H1 (cell line): ENCODE measurements around the gene SEMA6A. TPM values are rescaled to one million over a fixed set of nuclear protein-coding genes. Genes with fewer than 3 reads are reported as not detected.

Source experiments
- CTCF ChIA-PET: fragments of 300-600 bp; sonication (Branson Sonifier 250); formaldehyde crosslinking; loops from one replicate; lab custom pipeline; 2021; ENCODE audit not compliant: partially characterized antibody; lab: Charles Lee
- POLR2A ChIA-PET: fragments of 300-600 bp; sonication (Branson Sonifier 250); formaldehyde crosslinking; loops from one replicate; lab custom pipeline; 2021; ENCODE audit warnings: inconsistent platforms; ENCODE audit not compliant: partially characterized antibody; lab: Charles Lee
- DNase-seq, 2 experiments: peaks; one replicate each; pipeline versions ENCODE4 v3.0.0 to v3.0.0-alpha.2; 2010 to 2022; ENCODE audit warnings: low spot score in 2 of 2, low read depth in 1 of 2, mixed read lengths in 1 of 2
- FAIRE-seq: peaks from 2 replicates; lab custom pipeline; 2011; peaks lifted over from hg19 to GRCh38; lab: Jason Lieb, UNC
- H2AFZ ChIP-seq: 2 replicates; pipeline ENCODE4 v1.8.1; 2012; ENCODE audit warnings: low read length, inconsistent platforms
- H2AK5ac ChIP-seq: 2 replicates; pipeline ENCODE4 v1.6.1; 2013; ENCODE audit warnings: low read depth, low read length
- H2BK120ac ChIP-seq: replicated peaks from 2 replicates; pipeline ENCODE3; 2013; ENCODE audit warnings: low read depth, low read length, inconsistent platforms
- H2BK12ac ChIP-seq: 2 replicates; pipeline ENCODE4 v1.6.1; 2013; ENCODE audit warnings: low read depth, low read length
- H2BK15ac ChIP-seq: 2 replicates; pipeline ENCODE4 v1.6.1; 2013; ENCODE audit warnings: low read length
- H2BK20ac ChIP-seq: 2 replicates; pipeline ENCODE4 v1.6.1; 2013; ENCODE audit warnings: low read length
- H2BK5ac ChIP-seq: 2 replicates; pipeline ENCODE4 v1.6.1; 2013; ENCODE audit warnings: low read depth, low read length
- H3K14ac ChIP-seq: 2 replicates; pipeline ENCODE4 v1.6.1; 2013; ENCODE audit warnings: inconsistent platforms; ENCODE audit not compliant: insufficient read length
- H3K18ac ChIP-seq: 2 replicates; pipeline ENCODE4 v1.6.1; 2013; ENCODE audit warnings: low read length; ENCODE audit errors: extremely low read depth
- H3K23ac ChIP-seq: 2 replicates; pipeline ENCODE4 v1.6.1; 2013; ENCODE audit warnings: inconsistent platforms; ENCODE audit not compliant: insufficient read length
- H3K23me2 ChIP-seq: 2 replicates; pipeline ENCODE4 v1.6.1; 2013; ENCODE audit warnings: low read depth, low read length
- H3K27ac ChIP-seq: 2 replicates; pipeline ENCODE4 v1.6.1; 2011; ENCODE audit warnings: low read depth, low read length, inconsistent platforms
- H3K27me3 ChIP-seq, 4 experiments: replicated peaks in 1 of 4; 1 replicate in 1 of 4; 2 replicates in 3 of 4; pipeline versions ENCODE4 v1.6.1 to v1.8.1; 2011 to 2013; ENCODE audit warnings: low read length in 3 of 4, mild to moderate bottlenecking in 3 of 4, inconsistent platforms in 2 of 4, mixed read lengths in 2 of 4, moderate library complexity in 1 of 4; ENCODE audit not compliant: control insufficient read depth in 3 of 4, insufficient read depth in 3 of 4; ENCODE audit errors: extremely low read depth in 1 of 4
- H3K36me3 ChIP-seq, 4 experiments: 2 replicates each; pipeline versions ENCODE4 v1.6.1 to v1.8.1; 2011 to 2013; ENCODE audit warnings: mild to moderate bottlenecking in 4 of 4, low read length in 3 of 4, moderate library complexity in 2 of 4, control low read depth in 1 of 4, inconsistent platforms in 1 of 4; ENCODE audit not compliant: insufficient read depth in 4 of 4, control insufficient read depth in 2 of 4
- H3K4ac ChIP-seq: replicated peaks from 2 replicates; pipeline ENCODE3; 2013; ENCODE audit warnings: low read length, low read depth, mixed read lengths, inconsistent platforms; ENCODE audit not compliant: insufficient read length
- H3K4me1 ChIP-seq, 4 experiments: replicated peaks in 1 of 4; 1 replicate in 1 of 4; 2 replicates in 3 of 4; pipeline versions ENCODE4 v1.6.1 to v1.8.1; 2011 to 2013; ENCODE audit warnings: low read length in 3 of 4, inconsistent platforms in 2 of 4, mixed read lengths in 1 of 4; ENCODE audit not compliant: insufficient read depth in 4 of 4, control insufficient read depth in 3 of 4
- H3K4me2 ChIP-seq, 2 experiments: 2 replicates each; pipeline versions ENCODE4 v1.6.1 to v1.8.1; 2011 to 2013; ENCODE audit warnings: low read depth in 2 of 2, low read length in 2 of 2, control low read depth in 1 of 2, inconsistent platforms in 1 of 2, mild to moderate bottlenecking in 1 of 2; ENCODE audit not compliant: insufficient read depth in 1 of 2
- H3K4me3 ChIP-seq, 4 experiments: fragments of 200-600, 300-600 bp in 1 of 4; sonication (generic), shearing (Covaris generic), sonication (Bioruptor Twin) in 1 of 4; 2 replicates each; pipeline versions ENCODE4 v1.5.1 to v1.8.1; 2011 to 2016; ENCODE audit warnings: low read length in 4 of 4, low read depth in 3 of 4, control low read depth in 2 of 4, inconsistent platforms in 2 of 4, mild to moderate bottlenecking in 2 of 4, mixed read lengths in 1 of 4, moderate library complexity in 1 of 4; ENCODE audit not compliant: insufficient read depth in 2 of 4; ENCODE audit errors: extremely low read depth in 1 of 4
- H3K56ac ChIP-seq: replicated peaks from 2 replicates; pipeline ENCODE3; 2013; ENCODE audit warnings: low read depth, mild to moderate bottlenecking, mixed read lengths, low read length, inconsistent platforms; ENCODE audit not compliant: insufficient read length
- H3K79me1 ChIP-seq: 2 replicates; pipeline ENCODE4 v1.6.1; 2013; ENCODE audit warnings: low read depth, low read length, control low read depth
- H3K79me2 ChIP-seq, 2 experiments: 2 replicates each; pipeline versions ENCODE4 v1.6.1 to v1.8.1; 2012 to 2013; ENCODE audit warnings: low read length in 2 of 2, mild to moderate bottlenecking in 2 of 2, inconsistent platforms in 1 of 2; ENCODE audit not compliant: insufficient read depth in 2 of 2, control insufficient read depth in 1 of 2
- H3K9ac ChIP-seq, 4 experiments: replicated peaks in 1 of 4; 1 replicate in 1 of 4; 2 replicates in 3 of 4; pipeline versions ENCODE4 v1.6.1 to v1.8.1; 2011 to 2013; ENCODE audit warnings: low read depth in 3 of 4, low read length in 3 of 4, control low read depth in 2 of 4, mild to moderate bottlenecking in 2 of 4, moderate library complexity in 2 of 4, inconsistent platforms in 1 of 4; ENCODE audit errors: extremely low read depth in 1 of 4
- H3K9me3 ChIP-seq, 2 experiments: 2 replicates each; pipeline versions ENCODE4 v1.6.1 to v1.8.1; 2012 to 2013; ENCODE audit warnings: mild to moderate bottlenecking in 2 of 2, moderate library complexity in 2 of 2, control low read depth in 1 of 2, inconsistent platforms in 1 of 2, low read depth in 1 of 2, low read length in 1 of 2, mixed read lengths in 1 of 2; ENCODE audit not compliant: insufficient read depth in 2 of 2
- H4K20me1 ChIP-seq, 2 experiments: replicated peaks in 1 of 2; 2 replicates each; pipeline versions ENCODE3 to v1.8.1; 2011 to 2013; ENCODE audit warnings: inconsistent platforms in 2 of 2, low read length in 2 of 2, mild to moderate bottlenecking in 1 of 2; ENCODE audit not compliant: insufficient read depth in 2 of 2, control insufficient read depth in 1 of 2
- H4K5ac ChIP-seq: 2 replicates; pipeline ENCODE4 v1.6.1; 2013; ENCODE audit warnings: low read length, low read depth, mixed read lengths, inconsistent platforms; ENCODE audit not compliant: insufficient read length
- H4K8ac ChIP-seq: 2 replicates; pipeline ENCODE4 v1.8.0; 2013; ENCODE audit warnings: mild to moderate bottlenecking, moderate library complexity, low read length, inconsistent platforms; ENCODE audit not compliant: insufficient read depth; ENCODE audit errors: extremely low read depth
- H4K91ac ChIP-seq: replicated peaks from 2 replicates; pipeline ENCODE3; 2013; ENCODE audit warnings: low read length, mixed read lengths, inconsistent platforms; ENCODE audit not compliant: insufficient read length
- BCL11A ChIP-seq, 2 experiments: IDR thresholded peaks; one replicate each; pipeline ENCODE4 v1.6.1; 2011; ENCODE audit warnings: low read depth in 2 of 2, low read length in 2 of 2, mild to moderate bottlenecking in 2 of 2
- BRCA1 ChIP-seq: IDR thresholded peaks from 2 replicates; pipeline ENCODE4 v1.6.1; 2012; ENCODE audit warnings: low read depth, low read length, improper control_type of control experiment
- CBX8 ChIP-seq: fragments of 300-800, 300-1000 bp; sonication (generic); IDR thresholded peaks from 2 replicates; pipeline ENCODE4 v1.7.1; 2016; ENCODE audit warnings: low read depth, low read length, borderline replicate concordance
- CHD1 ChIP-seq: IDR thresholded peaks from 2 replicates; pipeline ENCODE4 v1.6.1; 2012; ENCODE audit warnings: low read depth, low read length, improper control_type of control experiment
- JUN ChIP-seq: IDR thresholded peaks from 2 replicates; pipeline ENCODE4 v1.6.1; 2011; ENCODE audit warnings: low read depth, mild to moderate bottlenecking, improper control_type of control experiment, low read length
- KDM1A ChIP-seq: fragments of 200-600, 300-600 bp; sonication (generic); IDR thresholded peaks from 2 replicates; pipeline ENCODE4 v1.7.1; 2016; ENCODE audit warnings: mild to moderate bottlenecking, low read length, borderline replicate concordance
- NANOG ChIP-seq: IDR thresholded peaks from 2 replicates; pipeline ENCODE4 v1.6.1; 2011; ENCODE audit warnings: low read length, low read depth, mild to moderate bottlenecking, inconsistent platforms; ENCODE audit not compliant: insufficient read depth, poor library complexity, severe bottlenecking
- NRF1 ChIP-seq: IDR thresholded peaks from 2 replicates; pipeline ENCODE4 v1.6.1; 2011; ENCODE audit warnings: mild to moderate bottlenecking, low read depth, low read length, improper control_type of control experiment
- PHF8 ChIP-seq: fragments of 200-600 bp; sonication (generic); conservative IDR thresholded peaks from 2 replicates; pipeline ENCODE4 v1.7.1; 2012; ENCODE audit warnings: low read depth, mild to moderate bottlenecking, inconsistent platforms, low read length, moderate library complexity
- RFX5 ChIP-seq: IDR thresholded peaks from 2 replicates; pipeline ENCODE4 v1.6.1; 2011; ENCODE audit warnings: low read depth, low read length, improper control_type of control experiment, borderline replicate concordance
- SIN3A ChIP-seq, 2 experiments: IDR thresholded peaks in 1 of 2; conservative IDR thresholded peaks in 1 of 2; 2 replicates each; pipeline ENCODE4 v1.6.1; 2011 to 2012; ENCODE audit warnings: low read length in 2 of 2, improper control_type of control experiment in 1 of 2, low read depth in 1 of 2, mild to moderate bottlenecking in 1 of 2
- SIRT6 ChIP-seq: IDR thresholded peaks from one replicate; pipeline ENCODE4 v1.7.1; 2012; ENCODE audit warnings: low read length, inconsistent platforms
- SP2 ChIP-seq: IDR thresholded peaks from 2 replicates; pipeline ENCODE4 v1.6.1; 2012; ENCODE audit warnings: mild to moderate bottlenecking, low read length, inconsistent platforms
- TAF1 ChIP-seq: IDR thresholded peaks from 2 replicates; pipeline ENCODE4 v1.6.1; 2011; ENCODE audit warnings: mild to moderate bottlenecking, low read depth, low read length
- TBP ChIP-seq: IDR thresholded peaks from 2 replicates; pipeline ENCODE4 v1.6.1; 2011; ENCODE audit warnings: low read depth, low read length, improper control_type of control experiment
- WGBS, 2 experiments: shearing (Covaris generic) in 1 of 2; methylation state at CpG; one replicate each; pipeline versions ENCODE4 v1.1.6 to v1.1.7; 2013 to 2015; ENCODE audit warnings: low lambda C conversion rate in 2 of 2, mixed read lengths in 2 of 2, inconsistent platforms in 1 of 2, low coverage in 1 of 2, missing lambda C conversion rate in 1 of 2; ENCODE audit not compliant: insufficient replicate concordance in 2 of 2, insufficient coverage in 1 of 2, insufficient read length in 1 of 2; ENCODE audit errors: extremely low coverage in 1 of 2, missing lambda C conversion rate in 1 of 2; 5-methylcytosine and 5-hydroxymethylcytosine counted together
- polyA plus RNA-seq, 7 experiments: library from polyadenylated mRNA; depleted of rRNA in 3 of 7; stranded (reverse) in 5 of 7; unstranded in 2 of 7; fragments of >200 nt in 5 of 7; fragments of 200-250 nt in 2 of 7; gene quantifications; 1 replicate in 5 of 7; 2 replicates in 1 of 7; 4 replicates in 1 of 7; pipeline versions ENCODE4 v1.2.1 to v1.2.3, GENCODE V29; 2011 to 2013; ENCODE audit warnings: missing spikeins in 2 of 7, mixed read lengths in 2 of 7
- total RNA-seq: library from RNA; stranded (reverse); fragmentation: NEBNext Ultra II Directional; extraction: Animal tissue kit (Norgen Biotek cat#: 25700); gene quantifications from 2 replicates; pipeline ENCODE4 v1.2.1, GENCODE V29; 2021

SEMA6A gene
- total and polyA plus RNA-seq, 2 of the 8 experiments (the other 6 are each of a cell fraction or from before 2014, with no cell fraction given) = 78.3 to 277 TPM

DNA sequence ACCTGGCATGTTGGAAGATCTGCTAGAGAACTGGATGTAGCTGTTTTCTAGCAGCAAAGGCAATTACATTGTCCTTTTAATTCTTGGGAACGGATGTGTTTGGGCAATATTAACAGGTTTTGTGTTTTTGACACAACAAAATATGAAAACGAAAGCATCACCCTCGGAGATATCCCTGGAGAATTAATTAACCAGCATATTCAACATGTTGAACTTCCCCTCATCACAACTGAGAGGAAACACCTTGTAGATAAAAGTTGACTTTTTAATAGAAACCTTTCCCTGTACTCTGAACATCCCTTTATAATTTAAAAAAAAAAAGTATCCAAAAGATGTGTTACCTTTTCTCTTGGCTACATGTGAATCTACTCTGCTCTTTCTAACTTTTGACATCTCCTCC is 13.0 kb downstream of the SEMA6A start:
- peaks cover 86 to 98% of the 10 kb centered on the region in 2 experiments for H3K79me2 ChIP-seq
- no peak overlapping the region for H3K23ac ChIP-seq
- WGBS, 2 experiments = 84% methylated on average over 3 of the region's 3 CpGs; no CpG with 5 or more reads in 1 of the 2 experiments
- ChIA-PET CTCF (interaction anchor here (1.4 kb wide), 1 partner anchor 14 kb away, joined by 3 read pairs; no protein-coding TSS in a partner anchor), POLR2A (interaction anchor here (0.9 to 1.2 kb wide), 2 partner anchors 12 to 14 kb away, joined by 4 read pairs; no protein-coding TSS in a partner anchor)
- no peak overlapping the region for H3K14ac ChIP-seq
- peak overlapping the region in 1 of 4 experiments; percentile 9; a peak in 1 of 8 replicates for H3K4me3 ChIP-seq
- H3K23me2 ChIP-seq = peaks cover 4% of the 10 kb centered on the region; the same call in 1 of the 2 replicates
- no peak overlapping the region for H3K9ac ChIP-seq
- no peak overlapping the region for H4K91ac ChIP-seq
- peaks cover 0 to 30% (median 0%) of the 10 kb centered on the region in 4 experiments; a peak in 1 of 8 replicates for H3K36me3 ChIP-seq
- no peak for FAIRE-seq
- no peak overlapping the region for H3K27ac ChIP-seq
- H3K4ac ChIP-seq = no peak overlapping the region
- no peaks in the 10 kb centered on the region for H3K79me1 ChIP-seq
- H3K4me2 ChIP-seq = peak overlapping the region; percentile 32 to 69
- H2BK5ac ChIP-seq = no peak overlapping the region
- H2BK120ac ChIP-seq = no peak overlapping the region
- no peak overlapping the region for H4K5ac ChIP-seq
- no peak overlapping the region for H3K18ac ChIP-seq
- no peak overlapping the region for H2BK15ac ChIP-seq
- no peaks in the 10 kb centered on the region for H3K27me3 ChIP-seq
- H3K4me1 ChIP-seq = peaks cover 8 to 44% (median 29%) of the 10 kb centered on the region in 4 experiments
- H3K56ac ChIP-seq = no peak overlapping the region
- no peak overlapping the region for H2AFZ ChIP-seq
- no peak overlapping the region for H2BK20ac ChIP-seq
- H4K20me1 ChIP-seq = peaks cover 36 to 53% of the 10 kb centered on the region in 2 experiments
- no peak for DNase-seq
- no peak overlapping the region for H2AK5ac ChIP-seq
- H2BK12ac ChIP-seq = no peak overlapping the region
- H4K8ac ChIP-seq = no peak overlapping the region
- H3K9me3 ChIP-seq = no peaks in the 10 kb centered on the region
- TF ChIP-seq TBP (no peak), NANOG (no peak), BCL11A (IDR thresholded peaks at IDR 0.05; ENCODE audit: low read depth in 2 of 2, low read length in 2 of 2) (no peak), RFX5 (no peak), CBX8 (no peak), CHD1 (no peak), KDM1A (no peak), SP2 (no peak), TAF1 (no peak), SIN3A (conservative IDR thresholded peaks at IDR 0.05 in 1 of 2, IDR thresholded peaks at IDR 0.05 in 1 of 2; ENCODE audit: low read depth in 1 of 2, low read length in 2 of 2) (no peak), NRF1 (no peak), BRCA1 (no peak), SIRT6 (no peak), JUN (no peak), PHF8 (no peak)
